ENCODE results near the gene MYO10. TPM values are rescaled to one million over a fixed set of nuclear protein-coding genes. Genes with fewer than 3 reads are reported as not detected.

MYO10 gene
- total RNA-seq, 3 donors from 2014 or later (not counting 1 experiment from before 2014, with no cell fraction given): 0.83 to 1.2 TPM; not detected in 1

DNA sequence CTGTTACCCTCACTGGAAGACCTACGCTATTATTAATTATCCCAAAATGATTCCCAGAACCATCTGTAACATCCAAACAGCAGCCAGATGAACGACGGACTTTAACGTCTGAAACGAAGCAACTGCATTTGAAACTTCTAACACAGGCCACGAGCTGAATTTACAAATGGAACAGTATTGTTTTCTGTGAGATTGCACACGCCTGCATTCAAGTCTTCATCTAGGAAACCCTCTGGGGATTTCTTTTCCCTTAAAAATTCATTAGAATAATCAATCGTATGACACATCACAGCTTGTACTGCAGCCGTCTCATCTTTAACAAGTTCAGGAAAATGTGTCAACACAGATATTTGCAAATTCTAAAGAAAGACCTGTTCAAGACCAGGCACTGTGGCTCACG is 80.2 kb downstream of the MYO10 start:
- H3K36me3 ChIP-seq (ENCODE audit: control insufficient read depth, insufficient read depth, low read length): no peaks in the 10 kb centered on the region

DNA sequence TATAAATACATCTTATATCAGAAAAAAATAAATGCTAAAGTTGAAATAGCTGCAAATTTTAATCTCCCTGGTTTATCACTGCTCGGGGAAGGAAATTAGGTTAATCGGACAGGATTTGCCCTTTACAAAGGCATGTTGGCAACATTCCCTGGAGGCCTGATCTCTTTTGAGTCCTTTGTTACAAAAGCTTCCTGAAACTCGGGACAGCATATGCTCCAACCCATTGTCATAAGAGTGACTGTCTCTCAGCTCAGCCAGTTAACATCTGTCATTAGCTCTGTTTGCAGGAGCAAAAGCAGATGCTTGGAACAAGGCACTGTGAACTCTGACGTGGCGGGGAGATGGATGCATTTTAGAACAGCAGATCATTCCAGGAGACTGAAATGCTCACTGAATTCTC is 80.6 kb downstream of the MYO10 start:
- peaks cover 5% of the 10 kb centered on the region for H3K9me3 ChIP-seq (ENCODE audit: control insufficient read depth, insufficient read depth, low read length)
- no peaks in the 10 kb centered on the region for H3K36me3 ChIP-seq (ENCODE audit: control insufficient read depth, insufficient read depth, low read length)
- intact Hi-C loops (cut with micrococcal nuclease): no loop called here
- H3K4me1 Mint-ChIP-seq: no peaks in the 10 kb centered on the region
- ATAC-seq (no peak), DNase-seq (no peak)
- H3K36me3 Mint-ChIP-seq: no peaks in the 10 kb centered on the region
- 87% methylated on average over 5 of the region's 5 CpGs for WGBS (ENCODE audit: insufficient coverage)
- H3K27me3 Mint-ChIP-seq (ENCODE audit: low read depth in 2 of 2): no peaks in the 10 kb centered on the region
- no peaks in the 10 kb centered on the region for H3K4me1 ChIP-seq (ENCODE audit: control insufficient read depth, insufficient read depth, low read length)
- H3K27ac Mint-ChIP-seq: no peak overlapping the region
- TF ChIP-seq, protein P1, sequence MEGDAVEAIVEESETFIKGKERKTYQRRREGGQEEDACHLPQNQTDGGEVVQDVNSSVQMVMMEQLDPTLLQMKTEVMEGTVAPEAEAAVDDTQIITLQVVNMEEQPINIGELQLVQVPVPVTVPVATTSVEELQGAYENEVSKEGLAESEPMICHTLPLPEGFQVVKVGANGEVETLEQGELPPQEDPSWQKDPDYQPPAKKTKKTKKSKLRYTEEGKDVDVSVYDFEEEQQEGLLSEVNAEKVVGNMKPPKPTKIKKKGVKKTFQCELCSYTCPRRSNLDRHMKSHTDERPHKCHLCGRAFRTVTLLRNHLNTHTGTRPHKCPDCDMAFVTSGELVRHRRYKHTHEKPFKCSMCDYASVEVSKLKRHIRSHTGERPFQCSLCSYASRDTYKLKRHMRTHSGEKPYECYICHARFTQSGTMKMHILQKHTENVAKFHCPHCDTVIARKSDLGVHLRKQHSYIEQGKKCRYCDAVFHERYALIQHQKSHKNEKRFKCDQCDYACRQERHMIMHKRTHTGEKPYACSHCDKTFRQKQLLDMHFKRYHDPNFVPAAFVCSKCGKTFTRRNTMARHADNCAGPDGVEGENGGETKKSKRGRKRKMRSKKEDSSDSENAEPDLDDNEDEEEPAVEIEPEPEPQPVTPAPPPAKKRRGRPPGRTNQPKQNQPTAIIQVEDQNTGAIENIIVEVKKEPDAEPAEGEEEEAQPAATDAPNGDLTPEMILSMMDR (IDR thresholded peaks at IDR 0.05): no peak
- H3K9me3 Mint-ChIP-seq: peaks cover 2 to 7% of the 10 kb centered on the region in 2 donors
- H3K4me3 Mint-ChIP-seq: no peak overlapping the region
- no peaks in the 10 kb centered on the region for H3K27me3 ChIP-seq (ENCODE audit: control insufficient read depth, insufficient read depth, low read length)
- no peak overlapping the region for H3K27ac ChIP-seq (ENCODE audit: low read length)
- H3K4me3 ChIP-seq (ENCODE audit: low read length): no peak overlapping the region

More for the DNA sequence above, 80.2 kb downstream of the MYO10 start:
- TF ChIP-seq, protein P1 (IDR thresholded peaks at IDR 0.05): no peak
- Mint-ChIP-seq H3K27me3 (ENCODE audit: low read depth in 2 of 2) (no peaks in the 10 kb centered on the region), H3K4me3 (no peak overlapping the region), H3K36me3 (no peaks in the 10 kb centered on the region), H3K4me1 (no peaks in the 10 kb centered on the region), H3K9me3 (peaks cover 2 to 7% of the 10 kb centered on the region in 2 donors), H3K27ac (no peak overlapping the region)
- Histone ChIP-seq H3K27me3 (ENCODE audit: control insufficient read depth, insufficient read depth, low read length) (no peaks in the 10 kb centered on the region), H3K27ac (ENCODE audit: low read length) (no peak overlapping the region), H3K4me1 (ENCODE audit: control insufficient read depth, insufficient read depth, low read length) (no peaks in the 10 kb centered on the region), H3K9me3 (ENCODE audit: control insufficient read depth, insufficient read depth, low read length) (peaks cover 5% of the 10 kb centered on the region), H3K4me3 (ENCODE audit: low read length) (no peak overlapping the region)
- intact Hi-C loops (cut with micrococcal nuclease): no loop called here
- WGBS (ENCODE audit: insufficient coverage): 89% methylated on average over 10 of the region's 10 CpGs
- no peak for ATAC-seq
- DNase-seq: no peak

DNA sequence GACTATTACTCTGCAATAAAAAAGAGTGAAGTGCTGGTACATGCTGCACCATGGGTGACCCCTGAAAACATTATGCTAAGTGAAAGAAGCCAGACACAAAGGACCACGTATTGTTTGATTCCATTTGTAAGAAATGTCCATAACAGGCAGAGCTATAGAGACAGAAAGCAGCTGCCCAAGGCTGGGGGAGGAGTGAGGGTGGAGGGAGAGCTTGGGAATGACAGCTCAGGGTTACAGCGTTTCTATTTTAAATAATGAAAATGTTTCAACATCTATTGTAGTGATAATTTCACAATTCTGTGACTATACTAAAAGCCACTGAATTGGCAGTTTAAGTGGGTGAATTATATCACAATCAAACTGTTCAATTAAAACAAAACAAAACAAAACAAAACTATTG is 81.7 kb downstream of the MYO10 start:
- DNase-seq (no peak), ATAC-seq (no peak)
- H3K4me3 Mint-ChIP-seq: no peak overlapping the region
- H3K4me1 ChIP-seq (ENCODE audit: control insufficient read depth, insufficient read depth, low read length): no peaks in the 10 kb centered on the region
- intact Hi-C loops (cut with micrococcal nuclease): no loop called here
- H3K36me3 ChIP-seq (ENCODE audit: control insufficient read depth, insufficient read depth, low read length): no peaks in the 10 kb centered on the region
- WGBS (ENCODE audit: insufficient coverage): 95% methylated on average over 2 of the region's 2 CpGs
- H3K9me3 Mint-ChIP-seq: peaks cover 0 to 2% of the 10 kb centered on the region in 2 donors
- H3K27me3 Mint-ChIP-seq (ENCODE audit: low read depth in 2 of 2): no peaks in the 10 kb centered on the region
- no peaks in the 10 kb centered on the region for H3K4me1 Mint-ChIP-seq
- H3K9me3 ChIP-seq (ENCODE audit: control insufficient read depth, insufficient read depth, low read length): peaks cover 5% of the 10 kb centered on the region
- H3K27ac Mint-ChIP-seq: no peak overlapping the region
- H3K36me3 Mint-ChIP-seq: no peaks in the 10 kb centered on the region
- H3K4me3 ChIP-seq (ENCODE audit: low read length): no peak overlapping the region
- TF ChIP-seq, protein P1 (IDR thresholded peaks at IDR 0.05): no peak
- H3K27me3 ChIP-seq (ENCODE audit: control insufficient read depth, insufficient read depth, low read length): no peaks in the 10 kb centered on the region
- no peak overlapping the region for H3K27ac ChIP-seq (ENCODE audit: low read length)

DNA sequence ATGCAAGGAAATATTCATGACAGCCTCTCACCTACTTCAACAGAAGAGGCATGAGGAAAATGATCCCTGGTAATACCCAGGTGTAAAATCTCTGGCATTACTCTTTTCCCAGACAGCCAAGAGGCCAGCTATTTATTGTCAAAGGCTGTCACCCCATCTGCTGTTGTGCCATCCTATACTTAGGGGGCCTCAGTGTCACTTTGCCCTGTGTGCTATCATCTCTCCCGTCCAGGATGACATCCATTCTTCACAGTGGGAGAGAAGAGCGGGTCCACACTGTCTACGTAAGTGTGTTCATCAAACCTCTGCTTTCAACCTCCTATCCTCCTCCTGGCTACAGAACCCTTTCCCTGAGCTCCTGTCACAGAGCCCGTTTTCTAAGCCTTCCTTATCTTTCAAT is 82.6 kb downstream of the MYO10 start:
- Mint-ChIP-seq H3K4me3 (no peak overlapping the region), H3K9me3 (peaks cover 0 to 4% of the 10 kb centered on the region in 2 donors), H3K4me1 (no peaks in the 10 kb centered on the region), H3K36me3 (no peaks in the 10 kb centered on the region), H3K27me3 (ENCODE audit: low read depth in 2 of 2) (no peaks in the 10 kb centered on the region), H3K27ac (no peak overlapping the region)
- DNase-seq: no peak
- Histone ChIP-seq H3K27me3 (ENCODE audit: control insufficient read depth, insufficient read depth, low read length) (no peaks in the 10 kb centered on the region), H3K36me3 (ENCODE audit: control insufficient read depth, insufficient read depth, low read length) (no peaks in the 10 kb centered on the region), H3K4me1 (ENCODE audit: control insufficient read depth, insufficient read depth, low read length) (no peaks in the 10 kb centered on the region), H3K27ac (ENCODE audit: low read length) (no peak overlapping the region), H3K4me3 (ENCODE audit: low read length) (no peak overlapping the region), H3K9me3 (ENCODE audit: control insufficient read depth, insufficient read depth, low read length) (no peaks in the 10 kb centered on the region)
- ATAC-seq: no peak
- 84% methylated on average over 4 of the region's 4 CpGs for WGBS (ENCODE audit: insufficient coverage)
- TF ChIP-seq, protein P1 (IDR thresholded peaks at IDR 0.05): no peak
- intact Hi-C loops (cut with micrococcal nuclease): no loop called here

Measured in natural killer cell (primary cell).